ENCODE measurements around the gene PLXDC1.
"Not testable (repeated sequence)": the region's sequence is repeated elsewhere in the genome, so short reads cannot be mapped to it uniquely, and the experiment has no call there.

Gene PLXDC1

DNA sequence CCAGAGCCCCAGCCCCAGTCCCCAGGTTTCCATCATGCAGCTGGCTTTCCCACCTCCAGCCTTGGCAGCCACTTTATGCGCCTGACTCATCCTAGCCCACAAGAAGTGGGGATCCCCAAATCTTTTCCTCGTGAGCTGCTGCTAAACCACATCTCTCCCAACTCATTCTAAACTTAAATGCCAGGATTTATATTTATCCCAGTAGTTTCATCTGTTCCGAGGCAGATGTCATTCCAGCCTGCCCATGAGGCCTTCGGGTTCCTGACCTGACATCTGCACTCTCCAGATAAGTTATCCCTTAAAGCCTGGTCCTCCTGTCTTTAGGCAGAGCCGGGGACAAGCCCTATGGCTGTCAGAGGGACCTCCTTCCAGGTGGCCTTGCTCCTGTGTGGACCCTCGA, 16.6 kb downstream of the PLXDC1 start:
- TF ChIP-seq, protein P1, sequence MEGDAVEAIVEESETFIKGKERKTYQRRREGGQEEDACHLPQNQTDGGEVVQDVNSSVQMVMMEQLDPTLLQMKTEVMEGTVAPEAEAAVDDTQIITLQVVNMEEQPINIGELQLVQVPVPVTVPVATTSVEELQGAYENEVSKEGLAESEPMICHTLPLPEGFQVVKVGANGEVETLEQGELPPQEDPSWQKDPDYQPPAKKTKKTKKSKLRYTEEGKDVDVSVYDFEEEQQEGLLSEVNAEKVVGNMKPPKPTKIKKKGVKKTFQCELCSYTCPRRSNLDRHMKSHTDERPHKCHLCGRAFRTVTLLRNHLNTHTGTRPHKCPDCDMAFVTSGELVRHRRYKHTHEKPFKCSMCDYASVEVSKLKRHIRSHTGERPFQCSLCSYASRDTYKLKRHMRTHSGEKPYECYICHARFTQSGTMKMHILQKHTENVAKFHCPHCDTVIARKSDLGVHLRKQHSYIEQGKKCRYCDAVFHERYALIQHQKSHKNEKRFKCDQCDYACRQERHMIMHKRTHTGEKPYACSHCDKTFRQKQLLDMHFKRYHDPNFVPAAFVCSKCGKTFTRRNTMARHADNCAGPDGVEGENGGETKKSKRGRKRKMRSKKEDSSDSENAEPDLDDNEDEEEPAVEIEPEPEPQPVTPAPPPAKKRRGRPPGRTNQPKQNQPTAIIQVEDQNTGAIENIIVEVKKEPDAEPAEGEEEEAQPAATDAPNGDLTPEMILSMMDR (IDR thresholded peaks at IDR 0.05; ENCODE audit: low read depth, low read length, missing control alignments): no peak

DNA sequence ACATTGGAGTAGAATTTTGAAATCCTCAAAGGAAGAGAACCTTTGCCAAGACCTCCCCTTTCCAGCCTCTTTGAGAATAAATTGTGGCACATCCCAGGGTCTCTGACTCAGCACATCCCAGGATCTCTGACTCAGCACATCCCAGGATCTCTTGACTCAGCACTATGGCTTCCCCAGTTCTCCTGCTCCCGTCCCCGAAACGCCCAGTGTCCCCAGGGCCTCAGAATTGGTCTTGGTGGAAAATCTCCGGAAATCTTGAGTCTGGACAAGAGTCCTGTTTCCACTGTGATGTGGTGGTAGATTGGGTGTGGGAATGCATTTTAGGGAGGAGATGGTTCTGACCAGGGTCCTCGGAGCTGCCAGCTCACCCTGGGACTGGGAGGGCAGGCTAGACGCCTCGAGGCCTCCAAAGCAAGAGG, 19.2 kb downstream of the PLXDC1 start:
- no peak overlapping the region for H3K4me3 ChIP-seq (replicated peaks; ENCODE audit: low read depth, low read length)
- peak; percentile 55 for DNase-seq (ENCODE audit: extremely low read depth, low read depth)
- TF ChIP-seq, protein P1 (IDR thresholded peaks at IDR 0.05; ENCODE audit: low read depth, low read length, missing control alignments): no peak

More for the DNA sequence above, 16.6 kb downstream of the PLXDC1 start:
- H3K4me3 ChIP-seq (replicated peaks; ENCODE audit: low read depth, low read length): no peak overlapping the region
- no peak for DNase-seq (ENCODE audit: extremely low read depth, low read depth)

DNA sequence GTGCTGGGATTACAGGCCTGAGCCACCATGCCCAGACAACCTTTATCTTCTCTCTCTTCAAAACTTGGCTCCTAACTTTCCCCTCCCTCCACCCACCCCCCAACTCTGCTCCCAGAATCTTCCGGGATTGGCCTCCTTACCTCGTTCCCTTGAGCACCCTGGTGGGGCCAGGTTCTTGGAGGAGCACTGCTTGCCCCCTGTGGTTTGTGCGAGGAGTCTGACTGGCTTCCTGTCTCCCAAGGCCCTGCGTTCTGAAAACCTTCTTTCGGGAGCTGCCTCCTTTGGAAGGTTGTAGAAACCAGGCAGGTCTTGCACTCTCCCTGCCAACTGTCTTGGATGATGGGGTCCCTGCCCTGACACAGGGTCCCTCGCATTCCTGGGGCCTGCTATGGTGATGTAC, 19.8 kb downstream of the PLXDC1 start:
- DNase-seq (ENCODE audit: extremely low read depth, low read depth): no peak
- TF ChIP-seq, protein P1 (IDR thresholded peaks at IDR 0.05; ENCODE audit: low read depth, low read length, missing control alignments): no peak
- no peak overlapping the region for H3K4me3 ChIP-seq (replicated peaks; ENCODE audit: low read depth, low read length)

DNA sequence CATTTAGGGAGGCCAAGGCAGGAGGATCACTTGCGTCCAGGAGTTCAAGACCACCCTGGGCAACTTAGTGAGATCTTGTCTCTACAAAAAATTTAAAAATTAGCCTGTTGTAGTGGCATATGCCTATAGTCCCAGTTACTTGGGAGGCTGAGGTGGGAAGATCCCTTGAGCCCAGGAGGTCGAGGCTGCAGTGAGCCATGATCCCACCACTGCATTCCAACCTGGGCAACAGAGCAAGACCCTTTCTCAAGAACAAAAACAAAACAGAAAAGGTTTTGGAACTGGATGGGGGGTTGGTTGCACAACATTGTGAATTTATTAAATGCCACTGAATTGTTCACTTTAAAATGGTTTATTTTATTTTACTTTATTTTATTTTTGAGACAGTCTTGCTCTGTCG, 21.2 kb downstream of the PLXDC1 start:
- H3K4me3 ChIP-seq (replicated peaks; ENCODE audit: low read depth, low read length): no peak overlapping the region
- no peak for DNase-seq (ENCODE audit: extremely low read depth, low read depth)
- TF ChIP-seq, protein P1 (IDR thresholded peaks at IDR 0.05; ENCODE audit: low read depth, low read length, missing control alignments): no peak

DNA sequence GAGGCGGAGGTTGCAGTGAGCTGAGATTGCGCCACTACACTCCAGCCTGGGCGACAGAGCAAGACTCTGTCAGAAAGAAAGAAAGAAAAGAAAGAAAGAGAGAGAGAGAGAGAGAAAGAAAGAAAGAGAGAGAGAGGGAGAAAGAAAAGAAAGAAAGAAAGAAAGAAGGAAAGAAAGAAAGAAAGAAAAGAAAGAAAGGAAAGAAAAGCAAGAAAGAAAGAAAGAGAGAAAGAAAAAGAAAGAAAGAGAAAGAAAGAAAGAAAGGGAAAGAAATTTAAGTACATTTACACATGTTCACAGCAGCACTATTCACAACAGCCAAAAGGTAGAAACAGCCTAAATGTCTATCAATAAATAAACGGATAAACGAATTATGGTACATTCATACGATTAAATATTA, 21.9 kb downstream of the PLXDC1 start:
- not testable (repeated sequence) for H3K4me3 ChIP-seq (replicated peaks; ENCODE audit: low read depth, low read length); DNase-seq (ENCODE audit: extremely low read depth, low read depth)

DNA sequence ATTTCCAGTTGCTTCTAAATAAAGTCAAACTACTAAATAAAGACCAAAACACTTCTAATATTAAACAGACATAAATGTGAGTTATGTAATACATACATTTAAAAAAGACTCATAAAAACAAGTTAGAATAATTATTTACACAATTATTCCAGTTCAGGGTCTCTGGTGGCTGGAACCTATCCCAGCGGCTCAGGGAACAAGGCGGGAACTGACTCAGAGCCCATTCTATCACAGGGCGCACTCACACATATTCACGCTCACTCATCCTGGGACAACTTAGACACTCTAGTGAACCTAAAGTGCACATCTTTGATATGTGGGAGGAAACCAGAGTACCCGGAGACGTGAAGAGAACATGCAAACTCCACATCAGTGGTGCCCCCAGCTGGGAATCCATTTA, 25.0 kb downstream of the PLXDC1 start:
- no peak overlapping the region for H3K4me3 ChIP-seq (replicated peaks; ENCODE audit: low read depth, low read length)
- DNase-seq (ENCODE audit: extremely low read depth, low read depth): no peak
- TF ChIP-seq, protein P1 (IDR thresholded peaks at IDR 0.05; ENCODE audit: low read depth, low read length, missing control alignments): no peak

DNA sequence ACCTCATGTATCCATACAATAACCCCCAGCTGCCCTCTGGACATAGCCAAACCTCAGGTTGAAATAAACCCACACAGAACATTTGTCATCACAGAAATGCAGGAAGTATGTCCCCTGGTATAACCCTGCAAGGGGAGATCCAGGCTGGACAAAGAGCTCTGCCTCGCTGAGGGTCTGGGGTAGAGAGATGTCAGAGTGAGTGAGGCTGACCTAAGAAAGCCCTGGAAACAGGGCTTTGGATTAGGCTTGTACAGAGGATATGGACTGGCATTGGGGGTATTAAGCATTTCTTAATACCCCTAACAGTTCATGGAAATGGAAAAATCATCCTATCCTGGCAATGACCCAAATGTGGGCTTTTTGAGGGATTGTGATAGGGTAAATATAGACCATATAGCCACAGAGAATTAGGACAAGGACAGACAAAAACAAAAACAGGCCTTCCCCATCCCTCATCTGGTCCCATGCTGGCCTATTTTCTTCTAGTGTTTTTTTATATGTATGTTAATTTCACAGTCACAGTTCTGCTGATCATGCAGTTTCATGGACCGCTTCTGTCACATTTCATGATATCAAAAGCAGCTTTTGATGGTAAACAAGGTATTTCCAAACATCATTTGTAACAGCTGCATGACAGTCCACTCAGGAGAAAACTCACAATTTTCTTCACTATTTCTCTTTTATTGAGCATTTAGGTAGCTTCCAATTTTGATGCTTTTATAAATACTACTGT, 26.1 kb downstream of the PLXDC1 start:
- TF ChIP-seq, protein P1 (IDR thresholded peaks at IDR 0.05; ENCODE audit: low read depth, low read length, missing control alignments): no peak
- no peak overlapping the region for H3K4me3 ChIP-seq (replicated peaks; ENCODE audit: low read depth, low read length)
- DNase-seq (ENCODE audit: extremely low read depth, low read depth): no peak

Data from HFF-Myc (cell line).